Liver (tissue), 9 donors: ENCODE data around the gene TENT4B. TPM values are rescaled to one million over a fixed set of nuclear protein-coding genes. Genes with fewer than 3 reads are reported as not detected.

Experiments used
- DNase-seq: peaks from one replicate; pipeline ENCODE4 v3.0.0-alpha.2; 2017; ENCODE audit warnings: low spot score
- H3K27ac ChIP-seq, 2 donors: one replicate each; pipeline ENCODE4 v1.7.0; 2013; ENCODE audit warnings: inconsistent platforms in 2 of 2, low read length in 2 of 2, control low read depth in 1 of 2, low read depth in 1 of 2, mild to moderate bottlenecking in 1 of 2
- H3K27me3 ChIP-seq, 4 donors: one replicate each; pipeline versions ENCODE4 v1.6.1 to v1.7.0; 2013; ENCODE audit warnings: low read length in 3 of 4, inconsistent platforms in 1 of 4, mild to moderate bottlenecking in 1 of 4, moderate library complexity in 1 of 4; ENCODE audit not compliant: control insufficient read depth in 4 of 4, insufficient read depth in 4 of 4
- H3K36me3 ChIP-seq, 4 donors: one replicate each; pipeline versions ENCODE4 v1.6.1 to v1.7.0; 2013; ENCODE audit warnings: low read length in 3 of 4, mild to moderate bottlenecking in 3 of 4, low read depth in 1 of 4, moderate library complexity in 1 of 4; ENCODE audit not compliant: control insufficient read depth in 4 of 4, insufficient read depth in 3 of 4
- H3K4me1 ChIP-seq, 4 donors: one replicate each; pipeline versions ENCODE4 v1.6.1 to v1.7.0; 2013; ENCODE audit warnings: low read length in 3 of 4, mild to moderate bottlenecking in 3 of 4, moderate library complexity in 1 of 4; ENCODE audit not compliant: control insufficient read depth in 4 of 4, insufficient read depth in 4 of 4
- H3K4me3 ChIP-seq, 3 donors: one replicate each; pipeline versions ENCODE4 v1.6.1 to v1.7.0; 2013; ENCODE audit warnings: low read length in 3 of 3, control low read depth in 1 of 3, low read depth in 1 of 3, mild to moderate bottlenecking in 1 of 3
- H3K9ac ChIP-seq, 2 donors: one replicate each; pipeline ENCODE4 v1.7.0; 2013; ENCODE audit warnings: low read length in 2 of 2, mild to moderate bottlenecking in 2 of 2, moderate library complexity in 2 of 2, control low read depth in 1 of 2, low read depth in 1 of 2
- H3K9me3 ChIP-seq, 4 donors: one replicate each; pipeline versions ENCODE4 v1.6.1 to v1.7.0; 2013; ENCODE audit warnings: low read length in 3 of 4; ENCODE audit not compliant: control insufficient read depth in 4 of 4
- EGR1 ChIP-seq, 2 donors: IDR thresholded peaks; 2 replicates each; pipeline ENCODE4 v1.6.1; 2016 to 2018; ENCODE audit warnings: antibody characterized with exemption in 2 of 2, low read depth in 2 of 2
- FOXA1 ChIP-seq: IDR thresholded peaks from 2 replicates; pipeline ENCODE4 v1.6.1; 2016; ENCODE audit warnings: antibody characterized with exemption
- FOXA2 ChIP-seq: IDR thresholded peaks from 2 replicates; pipeline ENCODE4 v1.6.1; 2016; ENCODE audit warnings: antibody characterized with exemption
- GABPA ChIP-seq, 2 donors: IDR thresholded peaks in 1 of 2; conservative IDR thresholded peaks in 1 of 2; 2 replicates each; pipeline ENCODE4 v1.6.1; 2016; ENCODE audit warnings: antibody characterized with exemption in 2 of 2, mild to moderate bottlenecking in 1 of 2, moderate library complexity in 1 of 2
- HNF4A ChIP-seq, 2 donors: conservative IDR thresholded peaks; 2 replicates each; pipeline ENCODE4 v1.6.1; 2016; ENCODE audit warnings: antibody characterized with exemption in 2 of 2, mild to moderate bottlenecking in 2 of 2
- HNF4G ChIP-seq: IDR thresholded peaks from 2 replicates; pipeline ENCODE4 v1.6.1; 2016; ENCODE audit warnings: antibody characterized with exemption
- JUND ChIP-seq, 2 donors: IDR thresholded peaks; 2 replicates each; pipeline ENCODE4 v1.6.1; 2016; ENCODE audit warnings: antibody characterized with exemption in 2 of 2
- NR2F2 ChIP-seq: IDR thresholded peaks from 2 replicates; pipeline ENCODE4 v1.6.1; 2016; ENCODE audit warnings: antibody characterized with exemption
- RAD21 ChIP-seq, 2 donors: IDR thresholded peaks; 2 replicates each; pipeline ENCODE4 v1.6.1; 2016; ENCODE audit warnings: antibody characterized with exemption in 2 of 2, mild to moderate bottlenecking in 2 of 2
- RXRA ChIP-seq, 2 donors: IDR thresholded peaks; 2 replicates each; pipeline ENCODE4 v1.6.1; 2017 to 2018; ENCODE audit warnings: antibody characterized with exemption in 2 of 2, mild to moderate bottlenecking in 1 of 2
- SP1 ChIP-seq: IDR thresholded peaks from 2 replicates; pipeline ENCODE4 v1.6.1; 2018; ENCODE audit warnings: antibody characterized with exemption, mild to moderate bottlenecking
- TAF1 ChIP-seq: conservative IDR thresholded peaks from 2 replicates; pipeline ENCODE4 v1.6.1; 2016; ENCODE audit warnings: antibody characterized with exemption, mild to moderate bottlenecking
- YY1 ChIP-seq: IDR thresholded peaks from 2 replicates; pipeline ENCODE4 v1.6.1; 2016; ENCODE audit warnings: antibody characterized with exemption, mild to moderate bottlenecking
- ZBTB33 ChIP-seq: IDR thresholded peaks from 2 replicates; pipeline ENCODE4 v1.6.1; 2016; ENCODE audit warnings: antibody characterized with exemption
- WGBS: extraction: QIAGEN DNeasy Blood & Tissue Kit; methylation state at CpG from one replicate; pipeline ENCODE4 v1.1.7; 2013; 5-methylcytosine and 5-hydroxymethylcytosine counted together
- polyA plus RNA-seq, 2 donors: library from polyadenylated mRNA; stranded (reverse) in 1 of 2; unstranded in 1 of 2; fragments of 200-250 nt in 1 of 2; fragments of >200 nt in 1 of 2; fragmentation: Nextera tagmentation in 1 of 2; extraction: Ambion mirVana in 1 of 2; gene quantifications; one replicate each; pipeline versions ENCODE4 v1.2.1 to v1.2.3, GENCODE V29; 2013 to 2015
- total RNA-seq, 2 donors: library from RNA; depleted of rRNA; stranded (reverse); fragments of >200 nt; gene quantifications; one replicate each; pipeline ENCODE4 v1.2.3, GENCODE V29; 2014
- TF ChIP-seq, protein P1 (sequence below): IDR thresholded peaks from 2 replicates; pipeline ENCODE4 v1.6.1; 2016; ENCODE audit warnings: antibody characterized with exemption
- TF ChIP-seq, protein P2 (sequence below): IDR thresholded peaks from 2 replicates; pipeline ENCODE4 v1.6.1; 2016; ENCODE audit warnings: antibody characterized with exemption
- TF ChIP-seq, protein P3 (sequence below): IDR thresholded peaks from 2 replicates; pipeline ENCODE4 v1.6.1; 2016; ENCODE audit warnings: antibody characterized with exemption, mild to moderate bottlenecking
- donor health status: healthy.
- donor health status: healthy.
- donor health status: healthy.
- donor health status: healthy.
- donor health status: healthy.

The TENT4B gene
- total and polyA plus RNA-seq, 4 donors, result 4.2 to 10.8 (median 7.9) TPM

DNA sequence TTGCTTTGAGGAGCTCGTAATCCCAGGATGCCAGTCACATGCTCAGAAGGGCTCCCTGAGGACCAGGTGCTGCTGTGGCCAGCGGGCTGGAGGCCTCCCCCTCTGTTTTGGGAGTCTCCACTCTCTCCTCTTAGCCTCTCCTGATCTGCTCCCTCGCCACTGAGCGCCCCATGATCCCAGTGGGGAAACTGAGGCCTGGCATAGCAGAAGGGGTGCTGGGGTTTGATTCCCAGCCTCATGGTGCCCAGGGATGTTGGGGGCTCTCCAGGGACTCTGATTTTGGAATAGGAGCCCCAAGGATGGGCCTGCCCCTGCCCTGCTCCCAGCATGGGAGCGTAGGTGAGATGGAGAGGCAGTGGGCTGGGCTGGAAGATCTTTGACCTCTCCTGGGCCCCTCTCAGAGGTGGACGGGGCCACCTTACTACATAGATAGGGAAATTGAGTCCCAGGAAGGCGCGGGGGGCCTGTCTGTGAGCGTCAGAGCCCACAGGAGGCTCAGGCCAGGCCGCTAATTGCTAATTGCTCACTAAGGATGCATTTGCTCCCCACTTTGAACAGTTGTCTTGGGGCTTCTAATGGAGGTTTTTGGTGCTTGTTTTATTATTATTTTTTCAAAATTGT lies 112.7 kb downstream of the TENT4B start:
- Histone ChIP-seq H3K36me3 (no peaks in the 10 kb centered on the region), H3K9ac (no peak overlapping the region), H3K9me3 (no peaks in the 10 kb centered on the region), H3K4me1 (peaks cover 0 to 16% (median 8%) of the 10 kb centered on the region in 4 donors), H3K27me3 (no peaks in the 10 kb centered on the region), H3K4me3 (no peak overlapping the region), H3K27ac (no peak overlapping the region)
- TF ChIP-seq EGR1 (IDR thresholded peaks at IDR 0.05; ENCODE audit: low read depth in 2 of 2) (no peak), HNF4A (conservative IDR thresholded peaks at IDR 0.05) (no peak), RXRA (IDR thresholded peaks at IDR 0.05) (no peak)
- 91% methylated on average over 10 of the region's 10 CpGs for whole genome bisulfite sequencing
- DNase-seq, result no peak

DNA sequence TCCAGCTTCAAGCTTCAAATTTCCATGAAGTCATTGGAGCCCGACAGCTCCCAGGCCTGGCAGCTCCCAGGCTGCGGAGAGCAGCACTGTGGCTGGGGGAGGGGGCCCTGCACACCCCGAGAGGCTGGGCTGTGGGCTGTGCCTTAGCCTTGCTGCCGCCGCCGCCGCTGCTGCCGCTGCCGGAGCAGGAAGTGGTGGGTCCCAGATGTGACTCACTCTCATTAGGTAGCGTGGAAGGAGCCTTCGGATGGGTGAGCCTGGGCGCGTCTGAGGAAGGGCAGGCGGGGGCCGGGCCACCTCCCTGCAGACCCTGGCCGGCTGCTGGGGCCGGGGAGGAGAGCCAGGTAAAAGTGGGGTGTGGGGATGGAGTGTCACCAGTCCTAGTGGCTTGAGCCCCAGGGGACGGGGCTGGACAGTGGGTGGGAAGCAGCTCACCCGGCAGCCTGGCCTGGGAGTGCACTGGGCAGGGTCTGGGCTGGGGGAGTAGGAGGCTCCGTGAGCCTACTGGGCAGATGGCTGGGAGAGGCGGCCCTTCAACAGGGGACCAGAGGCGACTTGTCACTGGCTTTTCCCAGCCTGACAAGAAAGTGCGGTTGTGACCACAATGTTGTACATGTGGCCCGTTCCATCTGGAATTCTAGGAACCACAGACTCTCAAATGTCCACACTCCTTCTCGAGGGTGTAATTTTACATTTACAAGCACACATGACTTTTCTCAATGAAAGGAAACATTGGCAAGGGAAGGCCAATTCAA lies 113.4 kb downstream of the TENT4B start, which contains the start of gene ADCY7:
ADCY7 (plus strand) TSS at position 215 of the 755 bp plus-strand sequence. CDS start 21,629 bp downstream, outside the sequence.
- no peak for TF ChIP-seq ZBTB33
- no peak for TF ChIP-seq JUND (IDR thresholded peaks at IDR 0.05)
- no peak for TF ChIP-seq HNF4A (conservative IDR thresholded peaks at IDR 0.05)
- TF ChIP-seq, protein P1, sequence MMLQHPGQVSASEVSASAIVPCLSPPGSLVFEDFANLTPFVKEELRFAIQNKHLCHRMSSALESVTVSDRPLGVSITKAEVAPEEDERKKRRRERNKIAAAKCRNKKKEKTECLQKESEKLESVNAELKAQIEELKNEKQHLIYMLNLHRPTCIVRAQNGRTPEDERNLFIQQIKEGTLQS, result no peak
- TF ChIP-seq RAD21 (IDR thresholded peaks at IDR 0.05), result no peak
- TF ChIP-seq YY1, result no peak
- no peak for TF ChIP-seq FOXA2
- TF ChIP-seq, protein P2, sequence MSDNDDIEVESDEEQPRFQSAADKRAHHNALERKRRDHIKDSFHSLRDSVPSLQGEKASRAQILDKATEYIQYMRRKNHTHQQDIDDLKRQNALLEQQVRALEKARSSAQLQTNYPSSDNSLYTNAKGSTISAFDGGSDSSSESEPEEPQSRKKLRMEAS, result no peak
- Histone ChIP-seq H3K4me1 (peaks cover 0 to 11% (median 5%) of the 10 kb centered on the region in 4 donors), H3K27ac (peak within 1 kb of the TSS in 1 of 2 donors; percentile 64), H3K9me3 (no peaks in the 10 kb centered on the region), H3K27me3 (no peaks in the 10 kb centered on the region), H3K9ac (peak within 1 kb of the TSS in 1 of 2 donors; percentile 27), H3K4me3 (peak within 1 kb of the TSS in 1 of 3 donors; percentile 23), H3K36me3 (no peaks in the 10 kb centered on the region)
- WGBS, result 61% methylated on average over 25 of the region's 25 CpGs
- peak; percentile 64 for DNase-seq

- H3K9me3 ChIP-seq, result no peaks in the 10 kb centered on the region
- H3K4me1 ChIP-seq, result peaks cover 0 to 4% (median 0%) of the 10 kb centered on the region in 4 donors
- no peaks in the 10 kb centered on the region for H3K36me3 ChIP-seq
- DNase-seq, result no peak
- WGBS, result 83% methylated on average over 8 of the region's 8 CpGs
- H3K27me3 ChIP-seq, result no peaks in the 10 kb centered on the region
- H3K27ac ChIP-seq, result peak overlapping the region in 1 of 2 donors; percentile 12
- peak overlapping the region in 1 of 2 donors; percentile 27 for H3K9ac ChIP-seq
- H3K4me3 ChIP-seq, result peak overlapping the region in 1 of 3 donors; percentile 23
- TF ChIP-seq ZBTB33 (no peak), RAD21 (IDR thresholded peaks at IDR 0.05) (no peak), FOXA2 (no peak), TAF1 (no peak), NR2F2 (no peak), FOXA1 (no peak), RXRA (IDR thresholded peaks at IDR 0.05) (no peak), SP1 (no peak), GABPA (IDR thresholded peaks at IDR 0.05 in 1 of 2, conservative IDR thresholded peaks at IDR 0.05 in 1 of 2) (no peak), HNF4G (no peak)
- TF ChIP-seq, protein P3, sequence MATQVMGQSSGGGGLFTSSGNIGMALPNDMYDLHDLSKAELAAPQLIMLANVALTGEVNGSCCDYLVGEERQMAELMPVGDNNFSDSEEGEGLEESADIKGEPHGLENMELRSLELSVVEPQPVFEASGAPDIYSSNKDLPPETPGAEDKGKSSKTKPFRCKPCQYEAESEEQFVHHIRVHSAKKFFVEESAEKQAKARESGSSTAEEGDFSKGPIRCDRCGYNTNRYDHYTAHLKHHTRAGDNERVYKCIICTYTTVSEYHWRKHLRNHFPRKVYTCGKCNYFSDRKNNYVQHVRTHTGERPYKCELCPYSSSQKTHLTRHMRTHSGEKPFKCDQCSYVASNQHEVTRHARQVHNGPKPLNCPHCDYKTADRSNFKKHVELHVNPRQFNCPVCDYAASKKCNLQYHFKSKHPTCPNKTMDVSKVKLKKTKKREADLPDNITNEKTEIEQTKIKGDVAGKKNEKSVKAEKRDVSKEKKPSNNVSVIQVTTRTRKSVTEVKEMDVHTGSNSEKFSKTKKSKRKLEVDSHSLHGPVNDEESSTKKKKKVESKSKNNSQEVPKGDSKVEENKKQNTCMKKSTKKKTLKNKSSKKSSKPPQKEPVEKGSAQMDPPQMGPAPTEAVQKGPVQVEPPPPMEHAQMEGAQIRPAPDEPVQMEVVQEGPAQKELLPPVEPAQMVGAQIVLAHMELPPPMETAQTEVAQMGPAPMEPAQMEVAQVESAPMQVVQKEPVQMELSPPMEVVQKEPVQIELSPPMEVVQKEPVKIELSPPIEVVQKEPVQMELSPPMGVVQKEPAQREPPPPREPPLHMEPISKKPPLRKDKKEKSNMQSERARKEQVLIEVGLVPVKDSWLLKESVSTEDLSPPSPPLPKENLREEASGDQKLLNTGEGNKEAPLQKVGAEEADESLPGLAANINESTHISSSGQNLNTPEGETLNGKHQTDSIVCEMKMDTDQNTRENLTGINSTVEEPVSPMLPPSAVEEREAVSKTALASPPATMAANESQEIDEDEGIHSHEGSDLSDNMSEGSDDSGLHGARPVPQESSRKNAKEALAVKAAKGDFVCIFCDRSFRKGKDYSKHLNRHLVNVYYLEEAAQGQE, result no peak
- TF ChIP-seq, protein P2, result no peak
These were observed 114.1 kb downstream of the TENT4B start for GRCh38 chr16:50267151-50267631.
